Panc1 (cell line): ENCODE data around the gene F13A1. TPM values are rescaled to one million over a fixed set of nuclear protein-coding genes. Genes with fewer than 3 reads are reported as not detected.

Experiments used
- ATAC-seq: fragments of 200-7000 bp; cut with Tn5 transposase; 2 replicates; pipeline ENCODE4 v1.9.1; 2020; ENCODE audit warnings: mild to moderate bottlenecking, moderate library complexity
- BruUV-seq: library from RNA; stranded (reverse); fragments of 400-500 nt; replicated peaks from 2 replicates; lab custom pipeline; 2021; lab: Mats Ljungman, UMichigan
- CTCF ChIA-PET: fragments of 300-600 bp; sonication (Branson Sonifier 250); formaldehyde crosslinking; loops from one replicate; lab custom pipeline; 2022; ENCODE audit warnings: antibody characterized with exemption; lab: Charles Lee
- POLR2A ChIA-PET: fragments of 300-600 bp; sonication (Branson Sonifier 250); formaldehyde crosslinking; loops from one replicate; lab custom pipeline; 2022; ENCODE audit warnings: antibody characterized with exemption; lab: Charles Lee
- DNase-seq: peaks from one replicate; pipeline ENCODE4 v3.0.0-alpha.2; 2010; ENCODE audit warnings: low read depth, low spot score
- H3K27ac ChIP-seq: 2 replicates; pipeline ENCODE4 v1.5.1; 2011; ENCODE audit warnings: mild to moderate bottlenecking, low read length, inconsistent platforms
- H3K27me3 ChIP-seq: fragments of 200-500 bp; sonication (Bioruptor generic); 2 replicates; pipeline ENCODE4 v1.6.0; 2014; ENCODE audit warnings: low read length, inconsistent platforms; ENCODE audit not compliant: control insufficient read depth, insufficient read depth
- H3K36me3 ChIP-seq: fragments of 200-500 bp; sonication (Bioruptor generic); 2 replicates; pipeline ENCODE4 v1.5.1; 2014; ENCODE audit warnings: inconsistent platforms, mild to moderate bottlenecking, low read length, moderate library complexity; ENCODE audit not compliant: control insufficient read depth, insufficient read depth
- H3K4me1 ChIP-seq: 2 replicates; pipeline ENCODE4 v1.5.1; 2011; ENCODE audit warnings: inconsistent platforms, mild to moderate bottlenecking, low read length, moderate library complexity; ENCODE audit not compliant: control insufficient read depth, insufficient read depth
- H3K4me3 ChIP-seq, 2 experiments: 2 replicates each; pipeline ENCODE4 v1.5.1; 2011 to 2012; ENCODE audit warnings: low read depth in 2 of 2, low read length in 2 of 2, mild to moderate bottlenecking in 2 of 2, inconsistent platforms in 1 of 2, moderate library complexity in 1 of 2
- H3K9me3 ChIP-seq: fragments of 200-500 bp; sonication (Bioruptor generic); 2 replicates; pipeline ENCODE4 v1.5.1; 2014; ENCODE audit warnings: low read depth, mild to moderate bottlenecking, inconsistent platforms, low read length, moderate library complexity; ENCODE audit not compliant: control insufficient read depth, insufficient read depth
- CTCF ChIP-seq: fragments of 450-650 bp; IDR thresholded peaks from 2 replicates; pipeline ENCODE4 v1.5.1; 2017; ENCODE audit warnings: mild to moderate bottlenecking
- POLR2AphosphoS5 ChIP-seq: IDR thresholded peaks from 2 replicates; pipeline ENCODE4 v1.6.1; 2012; ENCODE audit warnings: mild to moderate bottlenecking, low read depth, low read length, moderate library complexity
- REST ChIP-seq, 2 experiments: IDR thresholded peaks; 2 replicates each; pipeline ENCODE4 v1.6.1; 2011 to 2012; ENCODE audit warnings: low read depth in 2 of 2, control low read depth in 1 of 2, low read length in 1 of 2, mild to moderate bottlenecking in 1 of 2, moderate library complexity in 1 of 2; ENCODE audit not compliant: insufficient read depth in 1 of 2
- SIN3A ChIP-seq: IDR thresholded peaks from 2 replicates; pipeline ENCODE4 v1.6.1; 2012; ENCODE audit warnings: low read depth, mild to moderate bottlenecking, low read length, moderate library complexity, borderline replicate concordance; ENCODE audit not compliant: insufficient read depth
- TCF7L2 ChIP-seq: IDR thresholded peaks from 2 replicates; pipeline ENCODE4 v1.6.1; 2011; ENCODE audit warnings: mild to moderate bottlenecking, low read depth, low read length, inconsistent platforms
- in situ Hi-C: cut with HindIII; loops from 2 replicates; pipeline ENCODE4 v1.10.0; 2016; ENCODE audit warnings: low sequenced_read_pairs, low pct_unique_long_range_greater_than_20kb
- intact Hi-C: fragments of 100-400 bp; cut with micrococcal nuclease; formaldehyde crosslinking; loops from one replicate; pipeline ENCODE4 v1.10.0; 2022; ENCODE audit not compliant: unreplicated experiment
- total RNA-seq: library from RNA; stranded (reverse); gene quantifications from one replicate; pipeline ENCODE4 v1.2.1, GENCODE V29; 2021; ENCODE audit not compliant: unreplicated experiment

Gene F13A1
- total RNA-seq, 1 experiment from 2014 or later = 0.26 TPM

GRCh38 chr6:6323352-6323751, 2.9 kb upstream of the F13A1 start:
- Histone ChIP-seq H3K27ac (no peak overlapping the region), H3K27me3 (peaks cover 12% of the 10 kb centered on the region; the same call in 1 of the 2 replicates), H3K4me1 (no peaks in the 10 kb centered on the region), H3K36me3 (no peaks in the 10 kb centered on the region), H3K4me3 (no peak overlapping the region), H3K9me3 (no peaks in the 10 kb centered on the region)
- ATAC-seq (no peak), DNase-seq (no peak)
- POLR2A ChIA-PET = no interaction called here
- CTCF ChIA-PET = no interaction called here
- TF ChIP-seq POLR2AphosphoS5 (no peak), TCF7L2 (no peak), CTCF (no peak), SIN3A (no peak), REST (IDR thresholded peaks at IDR 0.05; ENCODE audit: insufficient read depth in 1 of 2, low read depth in 2 of 2, low read length in 1 of 2) (no peak)
- intact Hi-C loops = no loop called here
- in situ Hi-C loops = no loop called here
- BruUV-seq = no TSS peak

- Histone ChIP-seq H3K9me3 (no peaks in the 10 kb centered on the region), H3K4me1 (no peaks in the 10 kb centered on the region), H3K36me3 (no peaks in the 10 kb centered on the region), H3K27ac (no peak overlapping the region), H3K27me3 (peaks cover 12% of the 10 kb centered on the region; the same call in 1 of the 2 replicates), H3K4me3 (no peak overlapping the region)
- in situ Hi-C loops = no loop called here
- ATAC-seq = no peak
- TF ChIP-seq TCF7L2 (no peak), REST (IDR thresholded peaks at IDR 0.05; ENCODE audit: insufficient read depth in 1 of 2, low read depth in 2 of 2, low read length in 1 of 2) (no peak), SIN3A (no peak), CTCF (no peak), POLR2AphosphoS5 (no peak)
- peak; percentile 13 for DNase-seq
- intact Hi-C loops = no loop called here
- POLR2A ChIA-PET = no interaction called here
- no TSS peak for BruUV-seq
- CTCF ChIA-PET = no interaction called here
Measured at GRCh38 chr6:6320901-6321300, 439 bp upstream of the F13A1 start.
